GM12872 (cell line): ENCODE results near the gene NFYB.

ENCODE experiments used
- CTCF ChIP-seq: IDR thresholded peaks from 3 replicates; pipeline ENCODE4 v1.5.1; 2011; ENCODE audit warnings: low read depth, mild to moderate bottlenecking, low read length, moderate library complexity; ENCODE audit not compliant: insufficient read depth

NFYB gene

GRCh38 chr12:104177663-104178501, 39.9 kb upstream of the NFYB start:
- TF ChIP-seq CTCF: peak; percentile 18; the same call in 1 of the 3 replicates

GRCh38 chr12:104177336-104177662, 39.3 kb upstream of the NFYB start:
- TF ChIP-seq CTCF: no peak

- TF ChIP-seq CTCF: no peak
Measured at GRCh38 chr12:104175726-104176247, 37.8 kb upstream of the NFYB start.

GRCh38 chr12:104172570-104172947, 34.5 kb upstream of the NFYB start:
- TF ChIP-seq CTCF: no peak

- no peak for TF ChIP-seq CTCF
Measured at GRCh38 chr12:104171785-104172569, 34.0 kb upstream of the NFYB start.

GRCh38 chr12:104168596-104168995, 30.6 kb upstream of the NFYB start:
- no peak for TF ChIP-seq CTCF
